ENCODE data around the gene ATRN.

ATRN gene

DNA sequence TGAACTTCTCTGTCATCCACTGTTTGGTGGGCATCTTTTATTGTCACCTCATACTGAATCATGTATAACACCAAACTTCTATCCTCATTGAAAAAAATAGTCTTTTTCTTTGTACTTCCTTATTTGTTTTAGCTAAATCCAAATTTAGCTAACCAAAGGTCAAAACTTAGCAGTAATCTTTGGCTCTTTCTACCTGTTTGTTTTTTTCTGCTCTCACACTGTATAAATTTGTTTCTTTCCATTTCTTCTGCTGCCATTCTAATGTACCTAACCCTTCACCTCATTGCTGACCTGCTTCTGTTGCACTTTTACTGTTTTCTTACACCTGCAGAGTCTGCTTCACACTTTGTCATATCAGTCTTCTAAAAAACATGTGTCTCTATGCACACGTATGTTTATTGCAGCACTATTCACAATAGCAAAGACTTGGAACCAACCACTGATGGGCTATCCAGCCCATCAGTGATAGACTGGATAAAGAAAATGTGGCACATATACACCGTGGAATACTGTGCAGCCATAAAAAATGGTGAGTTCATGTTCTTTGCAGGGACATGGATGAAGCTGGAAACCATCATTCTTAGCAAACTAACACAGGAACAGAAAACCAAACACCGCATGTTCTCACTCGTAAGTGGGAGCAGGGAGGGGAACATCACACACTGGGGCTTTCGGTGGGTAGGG, 7.2 kb downstream of the ATRN start:
- no peak overlapping the region for H3K4me3 ChIP-seq (ENCODE audit: low read depth, low read length)
- TF ChIP-seq, protein P1, sequence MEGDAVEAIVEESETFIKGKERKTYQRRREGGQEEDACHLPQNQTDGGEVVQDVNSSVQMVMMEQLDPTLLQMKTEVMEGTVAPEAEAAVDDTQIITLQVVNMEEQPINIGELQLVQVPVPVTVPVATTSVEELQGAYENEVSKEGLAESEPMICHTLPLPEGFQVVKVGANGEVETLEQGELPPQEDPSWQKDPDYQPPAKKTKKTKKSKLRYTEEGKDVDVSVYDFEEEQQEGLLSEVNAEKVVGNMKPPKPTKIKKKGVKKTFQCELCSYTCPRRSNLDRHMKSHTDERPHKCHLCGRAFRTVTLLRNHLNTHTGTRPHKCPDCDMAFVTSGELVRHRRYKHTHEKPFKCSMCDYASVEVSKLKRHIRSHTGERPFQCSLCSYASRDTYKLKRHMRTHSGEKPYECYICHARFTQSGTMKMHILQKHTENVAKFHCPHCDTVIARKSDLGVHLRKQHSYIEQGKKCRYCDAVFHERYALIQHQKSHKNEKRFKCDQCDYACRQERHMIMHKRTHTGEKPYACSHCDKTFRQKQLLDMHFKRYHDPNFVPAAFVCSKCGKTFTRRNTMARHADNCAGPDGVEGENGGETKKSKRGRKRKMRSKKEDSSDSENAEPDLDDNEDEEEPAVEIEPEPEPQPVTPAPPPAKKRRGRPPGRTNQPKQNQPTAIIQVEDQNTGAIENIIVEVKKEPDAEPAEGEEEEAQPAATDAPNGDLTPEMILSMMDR (IDR thresholded peaks at IDR 0.05; ENCODE audit: low read depth, low read length) = no peak

DNA sequence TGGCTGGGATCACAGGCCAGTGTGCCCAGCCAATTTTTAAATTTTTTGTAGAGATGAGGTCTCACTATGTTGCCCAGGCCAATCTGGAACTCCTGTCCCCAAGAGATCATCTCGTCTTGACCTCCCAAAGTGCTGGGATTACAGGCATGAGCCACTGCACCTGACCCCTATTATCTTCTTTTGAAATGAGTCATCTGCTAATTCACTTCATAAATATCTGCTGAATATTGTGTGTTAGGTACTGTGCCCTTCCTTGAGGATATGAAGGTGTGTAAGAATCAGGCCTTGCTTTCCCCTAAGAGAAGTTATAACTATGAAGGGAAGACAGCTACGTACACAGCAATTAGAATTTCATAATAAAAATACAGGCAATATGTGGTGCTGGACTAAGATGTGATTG, 8.2 kb downstream of the ATRN start:
- H3K4me3 ChIP-seq (ENCODE audit: low read depth, low read length) = no peak overlapping the region
- TF ChIP-seq, protein P1 (IDR thresholded peaks at IDR 0.05; ENCODE audit: low read depth, low read length) = no peak

DNA sequence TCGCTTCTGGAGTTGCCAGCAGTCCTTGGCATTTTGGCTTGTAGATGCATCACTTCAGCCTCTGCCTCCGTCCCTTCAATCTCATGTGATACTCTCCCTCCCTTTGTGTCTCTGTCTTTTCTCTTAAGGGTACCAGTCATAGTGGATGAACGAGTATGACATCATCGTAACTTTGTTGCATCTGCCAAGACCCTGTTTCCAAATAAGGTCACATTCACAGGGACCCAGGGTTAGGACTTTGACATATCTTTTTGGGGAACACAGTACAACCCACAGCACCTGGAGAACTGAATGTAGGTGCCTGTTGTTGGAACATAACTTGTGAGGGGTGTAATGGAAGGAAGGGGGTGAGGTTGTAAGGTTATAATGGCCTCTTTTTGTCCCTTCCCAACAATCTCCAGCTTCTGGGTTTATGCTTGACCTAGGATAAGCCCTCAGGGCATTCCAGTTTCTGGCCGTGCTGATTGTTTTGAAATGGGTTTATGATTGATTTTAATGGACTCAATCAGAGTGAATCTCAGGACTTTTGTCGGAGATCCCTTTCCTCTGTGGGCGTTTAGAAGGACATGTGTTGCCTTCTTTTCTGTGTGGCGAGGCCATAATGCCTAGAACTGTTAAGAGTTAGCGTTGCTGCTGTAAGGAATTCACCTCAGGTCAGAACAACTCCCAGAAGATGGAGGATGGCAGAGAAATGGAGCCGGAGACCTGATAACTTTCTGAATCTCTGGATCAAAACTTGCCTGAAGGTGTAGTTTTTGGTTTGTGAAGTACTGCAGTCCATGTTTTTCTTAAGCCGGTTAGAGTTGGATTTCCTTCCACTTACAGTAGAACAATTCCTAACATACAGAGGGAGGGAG, 9.2 kb downstream of the ATRN start:
- TF ChIP-seq, protein P1 (IDR thresholded peaks at IDR 0.05; ENCODE audit: low read depth, low read length) = no peak
- H3K4me3 ChIP-seq (ENCODE audit: low read depth, low read length) = no peak overlapping the region

DNA sequence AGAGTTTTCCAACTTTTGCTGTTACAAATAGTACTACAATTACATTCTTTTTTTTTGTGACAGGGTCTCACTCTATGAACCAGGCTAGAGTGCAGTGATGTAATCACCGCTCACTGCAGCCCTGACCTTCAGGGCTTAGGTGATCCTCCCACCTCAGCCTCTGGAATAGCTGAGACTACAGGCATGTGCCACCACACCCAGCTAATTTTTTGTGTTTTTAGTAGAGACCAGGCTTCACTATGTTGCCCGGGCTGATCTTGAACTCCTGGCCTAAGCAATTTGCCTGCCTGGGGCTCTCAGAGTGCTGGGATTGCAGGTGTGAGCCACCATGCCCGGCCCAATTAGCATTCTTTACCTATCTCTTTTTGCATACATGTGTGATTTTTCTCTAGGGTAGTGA, 12.5 kb downstream of the ATRN start:
- TF ChIP-seq, protein P1 (IDR thresholded peaks at IDR 0.05; ENCODE audit: low read depth, low read length) = no peak
- H3K4me3 ChIP-seq (ENCODE audit: low read depth, low read length) = no peak overlapping the region

DNA sequence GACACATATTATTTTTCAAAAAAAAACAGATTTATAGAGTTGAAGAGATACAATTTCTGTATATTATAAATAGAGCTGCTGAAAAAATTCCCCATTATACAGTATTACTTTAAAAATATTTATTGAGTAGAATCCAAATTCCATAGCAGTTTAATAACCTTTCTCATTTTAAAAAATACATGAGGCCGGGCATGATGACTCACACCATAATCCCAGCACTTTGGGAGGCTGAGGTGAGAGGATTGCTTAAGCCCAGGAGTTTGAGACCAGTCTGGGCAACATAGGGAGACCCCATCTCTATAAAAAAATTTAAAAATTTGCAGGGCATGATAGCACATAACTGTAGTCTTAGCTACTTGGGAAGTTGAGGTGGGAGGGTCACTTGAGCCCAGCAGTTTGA, 13.0 kb downstream of the ATRN start:
- H3K4me3 ChIP-seq (ENCODE audit: low read depth, low read length) = no peak overlapping the region
- TF ChIP-seq, protein P1 (IDR thresholded peaks at IDR 0.05; ENCODE audit: low read depth, low read length) = no peak

DNA sequence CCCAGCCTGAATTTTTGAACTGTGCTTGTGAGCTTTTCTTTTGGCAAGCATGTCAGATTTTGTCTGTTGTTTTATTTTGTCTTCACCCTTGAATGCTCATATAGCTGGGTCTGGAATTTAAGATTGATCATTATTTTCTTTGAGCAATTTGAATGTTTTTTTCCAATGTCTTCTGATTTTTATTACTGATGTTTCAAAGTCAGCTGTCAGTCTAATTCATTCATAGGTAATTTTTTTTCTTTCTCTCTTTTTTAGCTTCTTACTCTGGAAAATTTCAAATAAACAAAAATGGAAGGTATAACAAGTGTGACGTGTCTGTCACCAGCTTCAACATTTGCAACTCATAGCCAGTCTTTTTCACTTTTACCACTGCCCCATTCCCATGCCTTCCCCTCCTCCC, 15.1 kb downstream of the ATRN start:
- no peak overlapping the region for H3K4me3 ChIP-seq (ENCODE audit: low read depth, low read length)
- TF ChIP-seq, protein P1 (IDR thresholded peaks at IDR 0.05; ENCODE audit: low read depth, low read length) = no peak

DNA sequence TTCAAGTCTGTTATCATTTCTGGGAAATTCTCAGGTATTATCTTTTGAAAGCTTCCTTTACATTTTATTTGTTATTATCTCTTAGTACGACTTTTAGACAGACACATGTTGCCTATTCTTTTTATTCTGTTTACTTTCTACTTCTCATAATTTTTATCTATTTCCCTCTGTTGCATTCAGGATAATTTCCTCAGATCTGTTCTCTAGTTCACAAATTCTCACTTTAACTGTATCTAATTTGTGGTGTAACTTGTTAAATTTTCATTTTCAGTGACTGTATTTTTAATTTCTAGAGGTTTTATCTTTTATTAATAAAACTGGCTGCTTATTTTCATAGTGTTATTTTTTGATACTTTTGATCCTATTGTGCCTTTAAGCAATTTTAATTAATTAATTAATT, 16.0 kb downstream of the ATRN start:
- no peak overlapping the region for H3K4me3 ChIP-seq (ENCODE audit: low read depth, low read length)
- TF ChIP-seq, protein P1 (IDR thresholded peaks at IDR 0.05; ENCODE audit: low read depth, low read length) = no peak
